ENCODE data around the gene CSH1. TPM values are rescaled to one million over a fixed set of nuclear protein-coding genes. Genes with fewer than 3 reads are reported as not detected.
"Not testable (repeated sequence)": the region's sequence is repeated elsewhere in the genome, so short reads cannot be mapped to it uniquely, and the experiment has no call there.

The CSH1 gene
- total RNA-seq, 2 donors from 2014 or later, result not detected

DNA sequence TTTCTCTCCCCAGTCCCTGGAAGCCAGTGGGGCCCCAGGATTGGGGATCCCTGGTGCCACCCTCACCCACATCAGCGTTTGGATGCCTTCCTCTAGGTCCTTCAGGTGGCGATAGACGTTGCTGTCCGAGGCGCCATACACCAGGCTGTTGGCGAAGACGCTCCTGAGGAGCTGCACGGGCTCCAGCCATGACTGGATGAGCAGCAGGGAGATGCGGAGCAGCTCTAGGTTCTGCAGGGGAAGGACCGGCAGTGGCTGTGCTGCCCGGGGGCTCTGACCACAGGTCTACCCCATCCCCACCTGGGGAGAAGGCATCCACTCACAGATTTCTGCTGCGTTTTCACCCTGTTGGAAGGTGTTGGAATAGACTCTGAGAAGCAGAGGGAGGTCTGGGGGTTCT is 15.7 kb downstream of the CSH1 start:
- peaks cover 0 to 3% of the 10 kb centered on the region in 2 donors for H3K27me3 Mint-ChIP-seq
- H3K27ac Mint-ChIP-seq, result no peak overlapping the region
- DNase-seq (ENCODE audit: low spot score) (no peak), ATAC-seq (no peak)
- no peak overlapping the region for H3K4me3 Mint-ChIP-seq
- peaks cover 0 to 2% of the 10 kb centered on the region in 2 donors for H3K4me1 Mint-ChIP-seq (ENCODE audit: low read depth in 2 of 2)
- H3K36me3 Mint-ChIP-seq, result no peaks in the 10 kb centered on the region
- no peaks in the 10 kb centered on the region for H3K9me3 Mint-ChIP-seq

DNA sequence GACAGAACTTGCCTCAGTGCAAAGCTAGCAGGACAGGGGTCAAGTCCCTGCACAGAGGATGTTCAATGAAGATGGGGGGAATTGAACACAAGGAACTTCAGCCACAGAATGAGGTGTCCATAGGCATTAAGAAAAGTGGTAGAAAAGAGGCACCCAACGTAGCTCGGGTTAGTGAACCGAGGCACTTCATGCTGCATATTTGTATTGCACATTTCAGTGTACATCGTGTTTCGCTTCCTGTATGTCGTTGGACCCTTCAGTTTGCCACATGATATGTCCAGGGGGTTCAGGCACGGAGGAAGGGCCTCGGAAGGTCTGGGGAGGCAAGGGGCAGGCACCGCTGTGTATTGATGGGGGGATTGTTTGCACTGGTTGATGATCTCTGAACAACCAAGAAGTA is 18.0 kb downstream of the CSH1 start:
- H3K4me1 Mint-ChIP-seq (ENCODE audit: low read depth in 2 of 2); ATAC-seq; DNase-seq (ENCODE audit: low spot score); H3K36me3 Mint-ChIP-seq; H3K4me3 Mint-ChIP-seq; H3K27ac Mint-ChIP-seq; H3K27me3 Mint-ChIP-seq; H3K9me3 Mint-ChIP-seq: not testable (repeated sequence)

DNA sequence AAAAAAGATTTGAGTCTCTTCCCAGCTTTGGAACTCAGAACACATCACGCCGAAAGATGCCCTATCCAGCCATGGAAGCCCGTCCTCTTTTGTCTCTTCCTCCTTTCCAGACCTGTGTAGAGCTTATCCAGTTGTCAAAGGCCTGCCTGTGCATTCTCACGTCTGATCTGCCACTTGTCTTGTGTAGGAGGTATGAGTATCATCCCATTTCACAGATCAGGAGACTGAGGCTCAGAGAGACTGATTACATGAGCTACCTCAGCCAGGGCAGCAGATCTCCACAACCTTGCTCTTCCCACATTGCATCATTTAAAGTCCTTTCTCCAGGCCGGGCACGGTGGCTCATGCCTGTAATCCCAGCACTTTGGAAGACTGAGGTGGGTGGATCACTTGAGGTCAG is 21.7 kb downstream of the CSH1 start:
- not testable (repeated sequence) for H3K27me3 Mint-ChIP-seq; H3K36me3 Mint-ChIP-seq; DNase-seq (ENCODE audit: low spot score); H3K27ac Mint-ChIP-seq; H3K9me3 Mint-ChIP-seq; H3K4me3 Mint-ChIP-seq; ATAC-seq; H3K4me1 Mint-ChIP-seq (ENCODE audit: low read depth in 2 of 2)

DNA sequence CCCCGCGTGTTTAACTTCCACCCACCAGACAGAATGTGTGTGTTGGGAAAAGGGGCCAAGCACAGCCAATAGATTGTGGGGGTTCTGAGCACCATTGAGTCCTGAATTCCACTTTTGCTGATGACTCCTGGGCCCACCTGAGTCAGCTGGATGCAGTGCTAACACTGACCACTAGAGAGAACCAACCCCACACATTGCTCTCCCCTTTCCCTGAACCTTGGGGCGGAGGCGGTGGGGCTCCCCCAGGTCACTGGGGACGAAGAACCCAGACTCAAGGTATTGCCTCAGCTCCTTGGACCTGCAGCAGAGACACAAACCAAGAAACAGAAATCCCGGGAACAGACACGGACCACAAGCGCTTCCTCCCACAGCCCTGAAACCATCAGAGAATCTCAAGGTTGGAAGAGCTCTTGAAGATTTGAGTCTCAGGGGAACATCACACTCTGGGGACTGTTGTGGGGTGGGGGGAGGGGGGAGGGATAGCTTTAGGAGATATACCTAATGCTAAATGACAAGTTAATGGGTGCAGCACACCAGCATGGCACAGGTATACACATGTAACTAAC is 22.2 kb downstream of the CSH1 start:
- not testable (repeated sequence) for H3K36me3 Mint-ChIP-seq; H3K9me3 Mint-ChIP-seq; H3K27me3 Mint-ChIP-seq; H3K27ac Mint-ChIP-seq; DNase-seq (ENCODE audit: low spot score); ATAC-seq; H3K4me1 Mint-ChIP-seq (ENCODE audit: low read depth in 2 of 2); H3K4me3 Mint-ChIP-seq

DNA sequence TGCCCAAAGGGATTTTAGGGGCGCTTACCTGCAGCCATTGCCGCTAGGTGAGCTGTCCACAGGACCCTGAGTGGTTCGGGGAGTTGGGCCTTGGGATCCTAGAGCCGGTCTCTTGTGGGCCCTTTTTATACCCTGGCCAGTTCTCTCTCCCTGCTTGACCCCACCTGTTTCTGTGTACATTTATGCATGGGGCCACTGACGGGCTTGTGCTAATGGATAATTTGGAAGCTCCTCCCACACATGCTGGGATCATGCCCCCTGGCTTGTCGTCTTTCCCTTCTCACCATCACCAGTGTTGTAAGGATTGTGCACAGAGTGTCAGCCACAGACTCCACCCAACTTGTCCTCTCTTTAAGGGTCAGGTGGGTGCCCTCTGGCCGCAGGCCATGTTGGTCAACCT is 22.8 kb downstream of the CSH1 start, which contains the start of gene CSH2:
Gene CSH2, minus strand, starts transcription at position 101 of the 400 bp plus-strand sequence. Its CDS starts 63 bp downstream, at position 38.
- not testable (repeated sequence) for H3K9me3 Mint-ChIP-seq, H3K4me3 Mint-ChIP-seq

DNA sequence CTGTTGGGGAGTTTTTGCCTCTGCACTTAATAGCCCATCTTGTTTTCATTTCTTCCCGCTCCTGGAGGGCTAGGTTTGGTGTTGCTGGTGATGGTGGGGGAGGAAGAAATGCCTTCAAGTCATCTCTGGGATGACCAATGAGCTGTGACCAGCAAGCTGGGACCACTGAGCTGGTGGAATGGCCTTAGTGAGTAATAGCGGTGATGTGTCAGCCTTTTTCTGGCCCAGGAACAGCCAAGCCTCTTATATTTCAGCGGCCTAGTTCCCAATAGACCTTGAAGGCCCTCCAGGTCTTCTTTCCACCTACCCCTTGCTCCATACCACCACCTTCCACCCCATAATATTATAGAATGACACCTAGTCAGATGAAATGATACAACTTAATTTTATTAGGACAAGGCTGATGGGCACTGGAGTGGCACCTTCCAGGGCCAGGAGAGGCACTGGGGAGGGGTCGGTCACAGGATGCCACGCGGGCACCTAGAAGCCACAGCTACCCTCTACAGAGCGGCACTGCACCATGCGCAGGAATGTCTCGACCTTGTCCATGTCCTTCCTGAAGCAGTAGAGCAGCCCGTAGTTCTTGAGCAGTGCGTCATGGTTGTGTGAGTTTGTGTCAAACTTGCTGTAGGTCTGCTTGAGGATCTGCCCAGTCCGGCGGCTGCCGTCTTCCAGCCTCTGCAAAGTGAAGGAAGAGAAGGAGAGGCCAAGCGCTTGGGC is 24.6 kb downstream of the CSH1 start:
- not testable (repeated sequence) for H3K27me3 Mint-ChIP-seq

More for the DNA sequence above, 22.8 kb downstream of the CSH1 start, which contains the start of gene CSH2:
- not testable (repeated sequence) for H3K4me1 Mint-ChIP-seq (ENCODE audit: low read depth in 2 of 2); H3K27ac Mint-ChIP-seq; H3K36me3 Mint-ChIP-seq; ATAC-seq; H3K27me3 Mint-ChIP-seq; DNase-seq (ENCODE audit: low spot score)

DNA sequence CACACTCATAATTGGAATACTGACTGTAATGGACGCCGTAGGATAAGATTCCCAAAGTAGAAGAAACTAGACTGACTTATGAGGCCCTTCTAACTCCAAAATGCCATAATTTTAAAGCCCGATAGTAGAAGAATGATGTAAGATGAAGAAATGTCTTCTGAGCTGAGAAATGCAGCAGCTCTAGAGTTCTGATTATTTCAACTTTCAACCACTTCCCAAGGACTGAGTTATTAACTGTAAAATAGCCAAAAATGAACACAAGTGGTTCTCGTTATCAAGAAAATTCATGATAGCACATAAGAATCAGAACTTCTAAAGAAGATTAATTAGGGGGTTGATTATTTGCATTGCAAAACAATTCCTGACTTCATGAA is 26.1 kb downstream of the CSH1 start:
- DNase-seq (ENCODE audit: low spot score); H3K9me3 Mint-ChIP-seq; H3K36me3 Mint-ChIP-seq; H3K4me3 Mint-ChIP-seq; ATAC-seq; H3K27ac Mint-ChIP-seq; H3K4me1 Mint-ChIP-seq (ENCODE audit: low read depth in 2 of 2); H3K27me3 Mint-ChIP-seq: not testable (repeated sequence)

More for the DNA sequence above, 24.6 kb downstream of the CSH1 start:
- H3K9me3 Mint-ChIP-seq; H3K4me1 Mint-ChIP-seq (ENCODE audit: low read depth in 2 of 2); DNase-seq (ENCODE audit: low spot score); H3K27ac Mint-ChIP-seq; ATAC-seq; H3K4me3 Mint-ChIP-seq; H3K36me3 Mint-ChIP-seq: not testable (repeated sequence)

DNA sequence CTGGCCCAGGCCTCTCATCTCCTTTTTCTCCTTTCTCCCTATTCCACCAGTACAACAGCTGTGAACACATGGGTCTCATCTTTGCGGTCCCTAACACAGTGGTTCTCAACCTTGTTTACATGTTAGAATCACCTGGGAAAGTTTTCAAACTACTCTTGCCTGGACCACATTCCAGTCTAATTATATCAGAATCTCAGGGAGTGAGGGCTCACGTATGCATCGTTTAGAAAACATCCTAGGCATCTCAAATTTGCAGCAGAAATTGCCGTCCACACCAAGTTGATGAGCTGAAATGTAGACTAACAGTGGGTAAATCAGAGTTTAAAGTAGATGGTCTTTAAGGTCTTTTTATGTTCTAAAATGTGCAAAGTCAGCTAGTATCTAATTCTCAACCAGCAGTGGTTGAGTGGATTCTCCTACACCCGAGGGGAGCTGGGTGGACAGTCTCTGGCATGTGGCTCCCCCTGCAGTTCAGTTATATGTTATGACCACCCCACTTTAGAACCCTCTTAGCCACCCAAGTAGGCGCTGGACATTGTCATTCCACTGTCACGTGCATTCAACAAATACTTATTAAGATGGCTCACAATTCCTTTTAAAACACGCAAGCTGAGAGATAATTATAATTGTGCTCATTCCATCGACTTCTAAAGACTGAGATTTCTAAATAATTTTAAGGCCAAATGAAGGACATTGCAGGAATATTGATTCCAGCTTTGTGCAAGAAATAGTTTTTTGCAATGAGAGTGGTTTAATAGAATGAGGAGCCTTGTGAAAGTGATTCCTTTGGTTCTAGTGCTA is 26.7 kb downstream of the CSH1 start:
- H3K4me3 Mint-ChIP-seq; DNase-seq (ENCODE audit: low spot score); H3K36me3 Mint-ChIP-seq; H3K4me1 Mint-ChIP-seq (ENCODE audit: low read depth in 2 of 2); ATAC-seq; H3K9me3 Mint-ChIP-seq; H3K27me3 Mint-ChIP-seq; H3K27ac Mint-ChIP-seq: not testable (repeated sequence)

DNA sequence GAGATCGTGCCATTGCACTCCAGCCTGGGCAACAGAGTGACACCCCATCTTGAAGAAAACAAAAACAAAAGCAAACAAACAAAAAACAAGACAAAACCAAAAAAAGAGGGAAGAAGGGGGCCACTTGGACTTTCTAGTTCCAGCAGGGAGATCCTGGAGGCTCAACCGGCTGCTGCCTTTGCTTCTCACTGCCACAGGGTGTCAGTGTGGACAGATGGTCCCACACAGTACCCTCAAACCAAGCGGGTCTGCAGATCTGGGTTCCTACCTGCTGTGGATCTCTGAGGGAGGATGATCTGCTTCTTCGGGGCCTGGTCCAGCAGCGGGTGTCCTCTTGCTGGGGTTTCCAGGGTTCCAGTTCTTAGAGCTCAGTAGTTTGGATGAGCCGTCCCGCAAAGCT is 29.7 kb downstream of the CSH1 start:
- H3K4me1 Mint-ChIP-seq (ENCODE audit: low read depth in 2 of 2); H3K9me3 Mint-ChIP-seq; ATAC-seq; H3K4me3 Mint-ChIP-seq; H3K27me3 Mint-ChIP-seq; H3K36me3 Mint-ChIP-seq; DNase-seq (ENCODE audit: low spot score); H3K27ac Mint-ChIP-seq: not testable (repeated sequence)

DNA sequence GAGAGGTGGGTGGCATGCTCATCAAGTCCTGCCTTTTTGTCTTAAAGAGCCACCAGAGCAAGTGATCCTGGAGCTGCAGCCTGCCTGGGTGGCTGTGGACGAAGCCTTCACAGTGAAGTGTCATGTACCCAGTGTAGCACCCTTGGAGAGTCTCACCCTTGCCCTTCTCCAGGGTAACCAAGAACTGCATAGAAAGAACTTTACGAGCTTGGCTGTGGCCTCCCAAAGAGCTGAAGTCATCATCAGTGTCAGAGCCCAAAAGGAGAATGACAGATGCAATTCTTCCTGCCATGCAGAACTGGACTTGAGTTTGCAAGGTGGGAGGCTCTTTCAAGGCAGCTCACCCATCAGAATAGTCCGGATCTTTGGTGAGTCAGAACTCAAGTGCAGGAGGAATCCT is 37.1 kb downstream of the CSH1 start:
- Mint-ChIP-seq H3K27ac (no peak overlapping the region), H3K9me3 (no peaks in the 10 kb centered on the region), H3K4me1 (ENCODE audit: low read depth in 2 of 2) (no peaks in the 10 kb centered on the region), H3K4me3 (no peak overlapping the region), H3K36me3 (no peaks in the 10 kb centered on the region), H3K27me3 (peaks cover 0 to 7% of the 10 kb centered on the region in 2 donors)
- ATAC-seq, result no peak
- no peak for DNase-seq (ENCODE audit: low spot score)

DNA sequence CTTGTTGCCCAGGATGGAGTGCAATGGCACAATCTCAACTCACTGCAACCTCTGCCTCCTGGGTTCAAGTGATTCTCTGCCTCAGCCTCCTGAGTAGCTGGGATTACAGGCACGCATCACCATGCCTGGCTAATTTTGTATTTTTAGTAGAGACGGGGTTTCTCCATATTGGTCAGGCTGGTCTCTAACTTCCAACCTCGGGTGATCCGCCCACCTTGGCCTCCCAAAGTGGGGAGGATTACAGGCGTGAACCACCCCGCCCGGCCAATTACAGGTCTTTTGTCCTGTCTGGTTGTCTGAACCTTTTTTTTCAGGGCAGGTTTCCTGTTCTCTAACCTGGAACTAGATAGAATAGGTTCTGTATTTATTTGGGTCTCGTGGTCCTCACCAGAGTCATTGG is 39.9 kb downstream of the CSH1 start:
- not testable (repeated sequence) for H3K27ac Mint-ChIP-seq; DNase-seq (ENCODE audit: low spot score); H3K36me3 Mint-ChIP-seq; ATAC-seq; H3K27me3 Mint-ChIP-seq; H3K9me3 Mint-ChIP-seq; H3K4me1 Mint-ChIP-seq (ENCODE audit: low read depth in 2 of 2); H3K4me3 Mint-ChIP-seq

DNA sequence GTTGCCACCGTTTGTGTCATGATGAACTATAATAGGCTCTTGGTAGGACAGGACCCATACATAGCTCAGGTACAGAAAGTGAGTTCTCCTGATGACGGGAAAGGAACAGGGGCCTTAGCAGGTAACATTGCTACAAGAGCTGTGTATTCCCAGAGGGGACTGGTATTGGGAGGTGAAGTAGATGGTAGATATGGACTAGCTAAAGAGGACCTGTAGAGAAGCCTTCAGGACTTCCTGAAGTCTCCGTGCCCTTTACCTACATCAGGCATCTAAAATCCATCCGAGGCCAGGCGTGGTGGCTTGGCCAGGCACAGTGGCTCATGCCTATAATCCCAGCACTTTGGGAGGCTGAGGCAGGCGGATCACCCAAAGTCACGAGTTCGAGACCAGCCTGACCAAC is 41.2 kb downstream of the CSH1 start:
- H3K4me3 Mint-ChIP-seq, result no peak overlapping the region
- H3K36me3 Mint-ChIP-seq, result no peaks in the 10 kb centered on the region
- no peak for DNase-seq (ENCODE audit: low spot score)
- no peak for ATAC-seq
- no peaks in the 10 kb centered on the region for H3K9me3 Mint-ChIP-seq
- no peak overlapping the region for H3K27ac Mint-ChIP-seq
- no peaks in the 10 kb centered on the region for H3K4me1 Mint-ChIP-seq (ENCODE audit: low read depth in 2 of 2)
- H3K27me3 Mint-ChIP-seq, result peaks cover 0 to 5% of the 10 kb centered on the region in 2 donors

DNA sequence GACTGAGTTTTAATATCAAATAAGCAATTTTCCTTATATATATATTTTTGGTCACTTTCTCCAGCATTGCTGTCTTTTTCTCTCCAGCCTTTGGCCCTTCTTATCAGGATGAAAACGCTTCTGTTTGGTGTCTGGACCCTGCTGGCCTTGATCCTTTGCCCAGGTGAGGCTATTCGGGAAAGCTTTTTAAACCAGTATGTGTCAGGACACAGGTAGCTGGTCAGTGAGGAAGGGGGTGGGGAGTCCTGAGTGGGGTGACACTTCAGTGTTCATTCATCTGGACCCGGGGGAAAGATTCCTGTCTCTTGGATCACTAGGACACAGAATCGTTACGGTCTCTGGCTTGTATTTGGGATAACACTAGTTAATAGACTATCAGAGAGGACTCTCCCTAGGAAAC is 41.7 kb downstream of the CSH1 start:
- Mint-ChIP-seq H3K27ac (no peak overlapping the region), H3K9me3 (no peaks in the 10 kb centered on the region), H3K36me3 (no peaks in the 10 kb centered on the region), H3K27me3 (peaks cover 0 to under 1% of the 10 kb centered on the region in 2 donors), H3K4me3 (no peak overlapping the region), H3K4me1 (ENCODE audit: low read depth in 2 of 2) (no peaks in the 10 kb centered on the region)
- DNase-seq (ENCODE audit: low spot score), result no peak
- no peak for ATAC-seq

DNA sequence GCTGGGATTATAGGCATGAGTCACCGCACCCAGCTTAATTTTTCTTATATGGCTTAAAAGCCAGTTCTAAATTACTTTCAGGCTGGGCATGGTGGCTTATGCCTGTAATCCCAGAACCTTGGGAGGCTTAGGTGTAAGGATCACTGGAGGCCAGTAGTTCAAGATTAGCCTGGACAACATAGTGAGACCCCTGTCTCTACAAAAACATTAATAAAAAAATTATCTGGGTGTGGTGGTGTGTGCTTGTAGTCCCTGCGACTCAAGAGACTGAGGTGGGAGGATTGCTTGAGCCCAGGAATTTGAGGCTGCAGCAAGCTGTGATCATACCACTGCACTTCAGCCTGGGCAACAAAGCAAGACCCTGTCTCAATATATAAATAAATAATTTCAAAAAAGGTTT is 43.1 kb downstream of the CSH1 start:
- Mint-ChIP-seq H3K27ac (no peak overlapping the region), H3K4me1 (ENCODE audit: low read depth in 2 of 2) (peaks cover 7% of the 10 kb centered on the region in 2 donors), H3K36me3 (peaks cover under 1% of the 10 kb centered on the region), H3K27me3 (no peaks in the 10 kb centered on the region), H3K9me3 (peaks cover under 1% of the 10 kb centered on the region), H3K4me3 (no peak overlapping the region)
- ATAC-seq (no peak), DNase-seq (ENCODE audit: low spot score) (no peak)

Data from natural killer cell treated with Interleukin-12 subunit alpha and Interleukin-12 subunit beta and Interleukin-15 and Interleukin-18, amount 100 ng/mL, for 72 hours (primary cell).